HL-60 (cell line): ENCODE measurements around the gene IL1A.

Source experiments
- GABPA ChIP-seq: IDR thresholded peaks from 2 replicates; pipeline ENCODE4 v1.6.1; 2012; ENCODE audit warnings: low read depth
- POLR2AphosphoS5 ChIP-seq: IDR thresholded peaks from 2 replicates; pipeline ENCODE4 v1.6.1; 2012; ENCODE audit warnings: low read depth
- SPI1 ChIP-seq: IDR thresholded peaks from 2 replicates; pipeline ENCODE4 v1.6.1; 2012; ENCODE audit warnings: low read depth, mild to moderate bottlenecking, borderline replicate concordance
- TF ChIP-seq, protein P1 (sequence below): IDR thresholded peaks from one replicate; pipeline ENCODE4 v1.5.1; 2011; ENCODE audit warnings: low read length, control low read depth, inconsistent platforms; ENCODE audit not compliant: insufficient read depth
- TF ChIP-seq, protein P2 (sequence below): IDR thresholded peaks from 2 replicates; pipeline ENCODE4 v1.6.1; 2012; ENCODE audit warnings: low read depth; ENCODE audit not compliant: insufficient replicate concordance

DNA sequence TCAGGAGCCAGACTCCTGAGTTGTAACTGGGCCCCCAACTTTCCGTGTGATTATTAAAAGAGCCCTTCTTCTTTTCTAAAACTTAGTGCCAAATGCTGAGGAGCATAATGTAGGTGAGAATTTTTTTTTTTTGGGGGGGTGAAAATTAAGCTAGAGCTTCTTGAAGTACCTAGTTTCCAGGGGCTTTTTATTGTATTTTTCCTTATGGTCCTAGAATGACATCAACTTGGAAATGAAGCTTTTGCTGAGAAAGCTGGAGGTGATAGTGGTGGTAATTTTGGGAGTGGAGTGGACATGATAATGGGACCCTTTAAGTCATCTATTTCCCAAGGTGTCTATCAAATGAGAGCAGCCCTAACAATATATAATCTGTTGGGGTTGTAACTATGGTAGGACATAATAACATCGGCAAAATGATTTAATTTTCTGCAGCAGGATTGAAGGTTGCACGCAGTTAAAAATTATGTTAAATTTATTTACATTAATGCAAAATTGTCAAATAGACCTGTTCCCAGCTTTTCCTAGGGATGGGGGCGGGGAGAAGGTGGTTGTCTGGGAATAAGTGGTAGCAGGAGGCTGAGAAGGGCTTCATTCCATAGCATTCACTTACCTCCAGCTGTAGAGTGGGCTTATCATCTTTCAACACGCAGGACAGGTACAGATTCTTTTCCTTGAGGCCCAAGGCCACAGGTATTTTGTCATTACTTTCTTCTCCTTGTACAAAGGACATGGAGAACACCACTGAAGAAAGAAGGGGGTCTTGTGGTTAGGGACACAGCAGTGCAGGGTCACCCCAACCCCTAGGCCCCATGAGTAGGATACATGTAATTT, 46.6 kb upstream of the IL1A start:
- TF ChIP-seq POLR2AphosphoS5 (no peak), GABPA (no peak), SPI1 (no peak)
- TF ChIP-seq, protein P1, sequence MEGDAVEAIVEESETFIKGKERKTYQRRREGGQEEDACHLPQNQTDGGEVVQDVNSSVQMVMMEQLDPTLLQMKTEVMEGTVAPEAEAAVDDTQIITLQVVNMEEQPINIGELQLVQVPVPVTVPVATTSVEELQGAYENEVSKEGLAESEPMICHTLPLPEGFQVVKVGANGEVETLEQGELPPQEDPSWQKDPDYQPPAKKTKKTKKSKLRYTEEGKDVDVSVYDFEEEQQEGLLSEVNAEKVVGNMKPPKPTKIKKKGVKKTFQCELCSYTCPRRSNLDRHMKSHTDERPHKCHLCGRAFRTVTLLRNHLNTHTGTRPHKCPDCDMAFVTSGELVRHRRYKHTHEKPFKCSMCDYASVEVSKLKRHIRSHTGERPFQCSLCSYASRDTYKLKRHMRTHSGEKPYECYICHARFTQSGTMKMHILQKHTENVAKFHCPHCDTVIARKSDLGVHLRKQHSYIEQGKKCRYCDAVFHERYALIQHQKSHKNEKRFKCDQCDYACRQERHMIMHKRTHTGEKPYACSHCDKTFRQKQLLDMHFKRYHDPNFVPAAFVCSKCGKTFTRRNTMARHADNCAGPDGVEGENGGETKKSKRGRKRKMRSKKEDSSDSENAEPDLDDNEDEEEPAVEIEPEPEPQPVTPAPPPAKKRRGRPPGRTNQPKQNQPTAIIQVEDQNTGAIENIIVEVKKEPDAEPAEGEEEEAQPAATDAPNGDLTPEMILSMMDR: no peak
- TF ChIP-seq, protein P2, sequence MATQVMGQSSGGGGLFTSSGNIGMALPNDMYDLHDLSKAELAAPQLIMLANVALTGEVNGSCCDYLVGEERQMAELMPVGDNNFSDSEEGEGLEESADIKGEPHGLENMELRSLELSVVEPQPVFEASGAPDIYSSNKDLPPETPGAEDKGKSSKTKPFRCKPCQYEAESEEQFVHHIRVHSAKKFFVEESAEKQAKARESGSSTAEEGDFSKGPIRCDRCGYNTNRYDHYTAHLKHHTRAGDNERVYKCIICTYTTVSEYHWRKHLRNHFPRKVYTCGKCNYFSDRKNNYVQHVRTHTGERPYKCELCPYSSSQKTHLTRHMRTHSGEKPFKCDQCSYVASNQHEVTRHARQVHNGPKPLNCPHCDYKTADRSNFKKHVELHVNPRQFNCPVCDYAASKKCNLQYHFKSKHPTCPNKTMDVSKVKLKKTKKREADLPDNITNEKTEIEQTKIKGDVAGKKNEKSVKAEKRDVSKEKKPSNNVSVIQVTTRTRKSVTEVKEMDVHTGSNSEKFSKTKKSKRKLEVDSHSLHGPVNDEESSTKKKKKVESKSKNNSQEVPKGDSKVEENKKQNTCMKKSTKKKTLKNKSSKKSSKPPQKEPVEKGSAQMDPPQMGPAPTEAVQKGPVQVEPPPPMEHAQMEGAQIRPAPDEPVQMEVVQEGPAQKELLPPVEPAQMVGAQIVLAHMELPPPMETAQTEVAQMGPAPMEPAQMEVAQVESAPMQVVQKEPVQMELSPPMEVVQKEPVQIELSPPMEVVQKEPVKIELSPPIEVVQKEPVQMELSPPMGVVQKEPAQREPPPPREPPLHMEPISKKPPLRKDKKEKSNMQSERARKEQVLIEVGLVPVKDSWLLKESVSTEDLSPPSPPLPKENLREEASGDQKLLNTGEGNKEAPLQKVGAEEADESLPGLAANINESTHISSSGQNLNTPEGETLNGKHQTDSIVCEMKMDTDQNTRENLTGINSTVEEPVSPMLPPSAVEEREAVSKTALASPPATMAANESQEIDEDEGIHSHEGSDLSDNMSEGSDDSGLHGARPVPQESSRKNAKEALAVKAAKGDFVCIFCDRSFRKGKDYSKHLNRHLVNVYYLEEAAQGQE: no peak
